ENCODE results near the gene TEX26. TPM values are rescaled to one million over a fixed set of nuclear protein-coding genes. Genes with fewer than 3 reads are reported as not detected.

TEX26 gene
- total RNA-seq, 4 donors from 2014 or later: 0.36 to 1.5 (median 0.88) TPM; not detected in 1

DNA sequence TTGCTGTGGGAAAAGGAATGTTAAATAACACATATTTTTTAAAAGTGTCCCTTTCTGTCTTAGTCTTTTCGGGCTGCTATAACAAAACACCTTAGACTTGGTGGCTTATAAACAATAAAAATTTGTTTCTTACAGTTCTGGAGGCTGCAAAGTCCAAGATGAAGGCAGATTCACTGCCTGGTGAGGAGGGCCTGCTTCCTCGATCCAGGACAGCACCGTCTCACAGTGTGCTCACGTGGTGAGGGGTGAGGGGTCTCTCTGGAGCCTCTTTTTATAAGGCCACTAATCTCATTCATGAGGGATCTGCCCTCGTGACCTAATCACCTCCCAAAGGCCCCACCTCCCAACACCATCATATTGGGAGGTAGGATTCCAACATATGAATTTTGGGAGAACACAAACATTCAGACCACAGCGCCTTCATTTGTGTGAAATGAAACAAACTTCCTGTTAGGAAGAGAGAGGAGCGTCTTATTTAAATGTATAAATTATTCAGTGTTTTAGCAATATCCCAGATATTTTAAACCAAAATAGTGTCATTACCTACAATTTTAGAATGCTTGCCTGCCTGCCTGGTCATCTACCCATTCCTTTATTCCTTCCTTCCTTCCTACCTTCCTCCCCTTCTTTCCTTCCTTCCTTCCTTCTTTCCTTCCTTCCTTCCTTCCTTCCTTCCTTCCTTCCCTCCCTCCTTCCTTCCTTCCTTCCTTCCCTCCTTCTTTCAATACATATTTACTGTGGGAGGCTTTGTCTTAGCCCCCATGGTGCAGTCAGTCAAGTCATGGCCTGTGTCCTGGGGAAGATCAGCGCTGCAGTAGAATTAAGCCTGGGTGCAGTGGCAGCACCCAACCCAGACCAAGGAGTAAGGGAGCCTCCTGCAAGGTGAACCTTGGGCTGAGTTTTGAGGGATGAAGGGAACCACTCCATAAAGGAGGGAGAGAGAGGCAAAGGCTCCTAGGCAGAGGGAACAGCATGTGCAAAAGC, 84.2 kb downstream of the TEX26 start:
- DNase-seq (ENCODE audit: low spot score) (no peak), ATAC-seq (ENCODE audit: low FRiP score) (no peak)
- TF ChIP-seq, protein P1, sequence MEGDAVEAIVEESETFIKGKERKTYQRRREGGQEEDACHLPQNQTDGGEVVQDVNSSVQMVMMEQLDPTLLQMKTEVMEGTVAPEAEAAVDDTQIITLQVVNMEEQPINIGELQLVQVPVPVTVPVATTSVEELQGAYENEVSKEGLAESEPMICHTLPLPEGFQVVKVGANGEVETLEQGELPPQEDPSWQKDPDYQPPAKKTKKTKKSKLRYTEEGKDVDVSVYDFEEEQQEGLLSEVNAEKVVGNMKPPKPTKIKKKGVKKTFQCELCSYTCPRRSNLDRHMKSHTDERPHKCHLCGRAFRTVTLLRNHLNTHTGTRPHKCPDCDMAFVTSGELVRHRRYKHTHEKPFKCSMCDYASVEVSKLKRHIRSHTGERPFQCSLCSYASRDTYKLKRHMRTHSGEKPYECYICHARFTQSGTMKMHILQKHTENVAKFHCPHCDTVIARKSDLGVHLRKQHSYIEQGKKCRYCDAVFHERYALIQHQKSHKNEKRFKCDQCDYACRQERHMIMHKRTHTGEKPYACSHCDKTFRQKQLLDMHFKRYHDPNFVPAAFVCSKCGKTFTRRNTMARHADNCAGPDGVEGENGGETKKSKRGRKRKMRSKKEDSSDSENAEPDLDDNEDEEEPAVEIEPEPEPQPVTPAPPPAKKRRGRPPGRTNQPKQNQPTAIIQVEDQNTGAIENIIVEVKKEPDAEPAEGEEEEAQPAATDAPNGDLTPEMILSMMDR (IDR thresholded peaks at IDR 0.05): no peak

DNA sequence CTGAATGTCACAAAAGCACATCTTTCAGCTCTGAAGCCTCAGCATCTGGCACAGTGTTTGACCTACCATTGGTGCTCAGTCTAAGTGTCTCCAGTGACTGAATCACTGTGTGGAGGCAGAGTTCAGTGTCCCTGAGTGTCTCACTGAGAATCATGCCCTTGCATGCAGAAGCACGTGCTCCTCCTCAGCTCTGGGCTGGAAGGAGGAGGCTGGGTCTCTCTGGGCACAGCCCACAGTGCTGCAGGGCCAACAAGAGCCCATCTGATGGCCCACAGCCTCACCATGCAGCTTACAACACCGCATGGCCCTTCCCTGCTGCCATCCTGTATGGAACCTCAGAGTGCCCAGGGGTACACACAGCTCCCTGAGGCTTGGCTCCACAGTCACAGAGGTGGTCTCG, 86.1 kb downstream of the TEX26 start:
- DNase-seq (ENCODE audit: low spot score) (no peak), ATAC-seq (ENCODE audit: low FRiP score) (no peak)
- TF ChIP-seq, protein P1 (IDR thresholded peaks at IDR 0.05): no peak

DNA sequence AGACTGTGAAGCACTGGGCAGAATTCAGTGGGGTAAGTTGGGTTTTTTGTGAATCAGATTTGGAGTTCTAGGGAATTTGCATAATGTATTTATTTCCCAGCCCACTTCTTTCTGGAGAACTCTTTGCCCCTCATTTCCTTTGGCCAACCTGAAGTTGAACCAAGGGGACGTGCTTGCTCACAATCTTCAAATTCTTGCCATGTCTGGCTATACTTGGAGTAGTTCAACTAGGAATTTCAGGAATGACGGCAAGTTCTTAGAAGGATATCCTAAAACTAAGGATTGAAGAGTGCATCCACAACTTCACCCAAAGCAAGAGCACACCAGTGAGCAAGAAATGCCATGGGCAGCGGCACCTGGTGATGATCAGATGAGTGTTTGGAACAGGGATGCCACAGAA, 88.5 kb downstream of the TEX26 start:
- ATAC-seq (ENCODE audit: low FRiP score) (no peak), DNase-seq (ENCODE audit: low spot score) (no peak)
- TF ChIP-seq, protein P1 (IDR thresholded peaks at IDR 0.05): no peak

DNA sequence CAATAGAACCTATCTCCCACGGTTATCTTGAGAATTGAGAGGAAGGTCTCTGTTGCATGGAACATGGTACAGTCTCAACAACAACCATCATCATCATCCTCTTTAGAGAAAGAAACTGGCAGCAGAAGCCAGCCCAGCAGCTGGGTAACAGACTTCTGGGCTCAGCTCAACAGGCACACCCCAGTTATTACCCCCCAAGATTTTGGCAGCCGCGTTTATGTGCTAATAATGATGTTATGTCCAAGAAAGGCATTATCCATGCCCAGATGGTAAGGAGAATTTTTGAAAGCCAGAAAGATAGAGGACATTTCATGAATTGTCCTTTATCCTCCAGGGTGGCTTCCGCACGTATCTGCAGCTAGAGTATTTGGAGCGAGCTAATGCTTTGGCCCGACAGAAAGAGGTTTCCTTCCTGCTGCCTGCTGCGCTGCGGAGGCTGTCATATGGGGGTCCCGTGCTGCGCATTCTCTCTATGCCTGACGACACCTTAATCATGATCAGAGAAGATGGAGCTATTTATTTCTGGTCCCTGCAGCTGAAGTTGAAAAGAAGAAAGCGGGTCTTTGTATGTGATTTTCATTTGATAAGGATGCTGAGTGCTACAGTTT, 89.9 kb downstream of the TEX26 start:
- TF ChIP-seq, protein P1 (IDR thresholded peaks at IDR 0.05): no peak
- DNase-seq (ENCODE audit: low spot score) (no peak), ATAC-seq (ENCODE audit: low FRiP score) (no peak)

DNA sequence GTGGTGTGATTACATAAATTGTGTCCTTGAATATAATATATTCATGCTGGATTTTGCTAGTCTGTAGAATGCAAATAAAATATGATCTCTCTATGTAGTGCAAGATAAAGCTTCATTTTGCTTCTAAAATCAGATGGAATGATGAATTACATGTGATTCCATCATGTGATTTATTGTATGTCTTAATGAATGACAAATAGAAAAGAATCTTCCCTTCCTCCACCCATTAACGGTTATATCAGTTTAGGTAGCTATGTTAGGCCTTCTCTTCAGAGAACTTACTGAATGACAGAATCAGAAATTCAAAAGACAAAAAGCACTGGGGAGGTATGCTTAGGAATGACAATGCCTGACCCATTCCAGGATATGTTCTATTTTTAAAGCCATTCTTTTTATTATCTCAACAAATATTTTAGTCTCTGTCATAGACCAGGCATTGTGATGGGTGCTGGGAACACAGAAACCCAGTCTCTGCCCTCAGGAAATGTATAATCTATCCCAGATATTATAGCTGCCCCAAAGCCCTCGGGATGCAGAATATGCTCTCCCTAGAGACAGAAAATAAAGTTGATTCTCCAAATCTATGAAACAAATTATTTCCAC, 90.6 kb downstream of the TEX26 start:
- no peak for ATAC-seq (ENCODE audit: low FRiP score)
- TF ChIP-seq, protein P1 (IDR thresholded peaks at IDR 0.05): no peak
- DNase-seq (ENCODE audit: low spot score): no peak

Other genes with a start within 250 kb of the TEX26 start
- gene ALOX5AP, start 197.1 kb upstream of the TEX26 start, total RNA-seq: 100 to 1,000 TPM in 1 of 4 donors, 10 to 100 TPM in 3; 45.0 to 109 (median 58.8) TPM
- gene MEDAG, start 26.4 kb upstream of the TEX26 start, total RNA-seq: 100 to 1,000 TPM; 113 to 601 (median 377) TPM
- gene HSPH1, start 229.2 kb downstream of the TEX26 start, total RNA-seq: 100 to 1,000 TPM in 1 of 4 donors, 10 to 100 TPM in 3; 36.2 to 340 (median 66.4) TPM

All from omental fat pad (tissue), 4 donors.